GM12878 (cell line): ENCODE measurements around the gene KCNN3.

ENCODE experiments used
- ASH2L ChIP-seq: fragments of 300-600, 200-600 bp; sonication (generic); IDR thresholded peaks from 2 replicates; pipeline ENCODE4 v1.6.1; 2017; ENCODE audit warnings: low read depth, mild to moderate bottlenecking, borderline replicate concordance
- EED ChIP-seq: sonication (generic); IDR thresholded peaks from 2 replicates; pipeline ENCODE4 v1.6.1; 2016; ENCODE audit warnings: antibody characterized with exemption, low read depth
- TF ChIP-seq, protein P1 (sequence below), 3 experiments: IDR thresholded peaks in 2 of 3; conservative IDR thresholded peaks in 1 of 3; 2 replicates each; pipeline ENCODE4 v1.5.1; 2011; ENCODE audit warnings: low read depth in 3 of 3, low read length in 3 of 3, mild to moderate bottlenecking in 3 of 3, control low read depth in 2 of 3, moderate library complexity in 2 of 3, inconsistent platforms in 1 of 3, mixed read lengths in 1 of 3; ENCODE audit not compliant: control insufficient read depth in 2 of 3, insufficient read depth in 1 of 3; ENCODE audit errors: extremely low read depth in 1 of 3

- TF ChIP-seq EED (no peak), ASH2L (no peak)
- TF ChIP-seq, protein P1, sequence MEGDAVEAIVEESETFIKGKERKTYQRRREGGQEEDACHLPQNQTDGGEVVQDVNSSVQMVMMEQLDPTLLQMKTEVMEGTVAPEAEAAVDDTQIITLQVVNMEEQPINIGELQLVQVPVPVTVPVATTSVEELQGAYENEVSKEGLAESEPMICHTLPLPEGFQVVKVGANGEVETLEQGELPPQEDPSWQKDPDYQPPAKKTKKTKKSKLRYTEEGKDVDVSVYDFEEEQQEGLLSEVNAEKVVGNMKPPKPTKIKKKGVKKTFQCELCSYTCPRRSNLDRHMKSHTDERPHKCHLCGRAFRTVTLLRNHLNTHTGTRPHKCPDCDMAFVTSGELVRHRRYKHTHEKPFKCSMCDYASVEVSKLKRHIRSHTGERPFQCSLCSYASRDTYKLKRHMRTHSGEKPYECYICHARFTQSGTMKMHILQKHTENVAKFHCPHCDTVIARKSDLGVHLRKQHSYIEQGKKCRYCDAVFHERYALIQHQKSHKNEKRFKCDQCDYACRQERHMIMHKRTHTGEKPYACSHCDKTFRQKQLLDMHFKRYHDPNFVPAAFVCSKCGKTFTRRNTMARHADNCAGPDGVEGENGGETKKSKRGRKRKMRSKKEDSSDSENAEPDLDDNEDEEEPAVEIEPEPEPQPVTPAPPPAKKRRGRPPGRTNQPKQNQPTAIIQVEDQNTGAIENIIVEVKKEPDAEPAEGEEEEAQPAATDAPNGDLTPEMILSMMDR (IDR thresholded peaks at IDR 0.05 in 2 of 3, conservative IDR thresholded peaks at IDR 0.05 in 1 of 3; ENCODE audit: control insufficient read depth in 2 of 3, extremely low read depth in 1 of 3, insufficient read depth in 1 of 3, low read depth in 3 of 3, low read length in 3 of 3): no peak
Observed at GRCh38 chr1:154851392-154852177, 18.5 kb downstream of the KCNN3 start.
